HT1080 (cell line): ENCODE data around the gene EXPH5. TPM values are rescaled to one million over a fixed set of nuclear protein-coding genes. Genes with fewer than 3 reads are reported as not detected.

ENCODE experiments used
- DNase-seq: peaks from one replicate; pipeline ENCODE4 v3.0.0-alpha.2; 2015; ENCODE audit warnings: low read depth
- total RNA-seq: library from RNA; depleted of rRNA; stranded (reverse); fragments of >200 nt; shearing (Covaris generic); gene quantifications from 2 replicates; pipeline ENCODE4 v1.2.3, GENCODE V29; 2014; rRNA removed

The EXPH5 gene
- total RNA-seq, 1 experiment from 2014 or later: 1.7 TPM

DNA sequence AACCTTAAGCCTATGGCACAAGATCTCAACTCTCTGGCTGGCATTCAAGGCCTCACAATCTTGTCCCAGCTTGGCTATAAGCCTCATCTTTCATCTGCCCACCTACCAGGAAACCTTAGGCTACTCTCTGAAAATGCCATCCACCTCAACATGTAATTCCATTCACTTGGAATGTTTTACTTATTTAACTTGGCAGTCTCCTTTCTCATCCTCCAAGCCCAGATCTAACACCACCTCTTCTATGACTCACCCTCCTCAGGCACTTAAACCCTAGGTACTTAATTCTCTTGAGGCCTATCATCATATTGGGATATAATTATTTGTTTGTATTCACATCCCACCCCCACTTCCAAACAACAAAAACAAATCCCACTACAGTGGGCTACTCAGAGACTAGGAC lies 110.4 kb downstream of the EXPH5 start:
- DNase-seq: peak; percentile 27

- no peak for DNase-seq
Observed at GRCh38 chr11:108474664-108475463, 118.7 kb downstream of the EXPH5 start.

DNA sequence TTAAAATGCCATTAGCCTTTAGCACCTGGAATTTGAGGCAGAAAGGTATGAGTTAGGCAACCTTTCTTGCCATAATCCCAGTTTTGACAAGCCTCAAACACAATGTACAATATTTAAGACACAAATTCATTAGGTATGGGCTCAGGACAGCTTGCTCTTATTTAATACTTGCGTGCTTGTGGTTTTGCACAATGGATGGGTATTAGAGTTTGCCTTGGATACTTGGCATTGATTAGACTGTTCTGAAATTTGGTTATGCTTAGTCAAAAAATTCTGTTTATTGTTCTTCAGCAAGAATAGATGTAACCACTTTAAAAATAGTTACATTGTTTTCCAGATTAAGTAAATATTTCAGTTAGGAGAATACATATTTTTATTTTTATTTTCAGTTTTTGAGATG lies 120.9 kb downstream of the EXPH5 start:
- no peak for DNase-seq

- no peak for DNase-seq
Observed at GRCh38 chr11:108468478-108468864, 125.1 kb downstream of the EXPH5 start.

DNA sequence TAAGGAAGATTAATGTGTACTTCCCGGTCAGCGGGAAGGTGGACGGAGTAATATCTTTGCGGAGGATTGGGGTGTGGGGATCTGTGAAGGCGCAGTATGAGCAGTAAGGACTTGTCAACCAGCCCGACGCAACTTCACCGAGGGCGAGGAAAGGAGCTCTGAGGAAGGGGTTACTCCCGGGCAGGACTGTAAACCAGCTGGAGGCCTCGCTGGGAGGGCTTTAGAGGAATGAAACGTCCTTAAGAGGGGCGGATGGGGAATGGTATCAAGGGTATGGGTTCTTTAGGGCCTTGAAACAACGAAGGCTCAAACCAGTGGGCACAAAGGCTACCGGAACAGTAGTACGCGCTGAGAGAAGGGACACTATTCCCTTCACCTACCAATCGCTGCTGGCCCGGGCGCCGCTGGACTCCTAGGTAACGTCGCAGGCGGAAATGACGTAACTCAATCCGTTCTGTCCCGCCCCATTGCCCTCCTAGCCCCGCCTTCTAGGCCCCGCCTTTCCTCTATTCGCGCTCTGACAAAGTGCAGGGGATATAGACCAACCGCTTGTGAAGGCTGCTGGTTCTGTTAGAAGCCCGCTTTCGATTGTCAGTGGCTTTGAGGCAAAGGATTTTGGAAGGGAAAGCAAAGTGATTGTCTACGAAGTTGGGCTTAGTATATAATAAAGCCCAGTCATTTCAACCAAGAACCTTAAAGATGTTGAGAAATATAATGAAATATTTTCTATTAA lies 126.3 kb downstream of the EXPH5 start, which contains the start of gene C11orf65:
C11orf65 (minus strand) TSS at position 439 of the 733 bp plus-strand sequence. CDS start 5,970 bp downstream, outside the sequence.
- peak; percentile 94 for DNase-seq

DNA sequence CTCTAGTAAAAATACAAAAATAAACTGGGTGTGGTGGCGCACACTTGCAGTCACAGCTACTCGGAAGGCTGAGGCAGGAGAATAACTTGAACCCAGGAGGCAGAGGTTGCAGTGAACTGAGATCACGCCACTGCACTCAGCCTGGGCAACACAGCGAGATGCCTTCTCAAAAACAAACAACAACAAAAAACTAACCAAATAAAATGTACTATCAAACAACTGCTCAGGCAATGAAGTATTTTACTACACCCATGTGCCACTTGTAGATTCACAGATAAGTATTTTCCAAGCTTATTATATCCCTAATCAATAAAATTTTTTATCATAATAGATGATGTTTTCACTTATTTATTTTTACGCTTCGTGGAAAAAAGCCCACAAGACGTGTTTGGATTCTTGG lies 127.2 kb downstream of the EXPH5 start:
- no peak for DNase-seq

Other genes starting within 250 kb of the EXPH5 start
- not detected in 2 replicates for gene C11orf65, start 126.2 kb downstream of the EXPH5 start, total RNA-seq
- gene POGLUT3, start 95.4 kb downstream of the EXPH5 start, total RNA-seq: 34.8 and 40.0 TPM in 2 replicates
- 30.3 and 45.0 TPM in 2 replicates for gene DDX10, start 71.3 kb upstream of the EXPH5 start, total RNA-seq